Measurements from ENCODE around the gene ACAA1.

The ACAA1 gene

GRCh38 chr3:38124324-38125122, 12.4 kb downstream of the ACAA1 start:
- H3K36me3 ChIP-seq (ENCODE audit: insufficient read depth), result no peaks in the 10 kb centered on the region
- H4K20me1 ChIP-seq (ENCODE audit: insufficient read depth), result no peaks in the 10 kb centered on the region
- H3K27me3 ChIP-seq (ENCODE audit: insufficient read depth, low read depth), result no peaks in the 10 kb centered on the region
- TF ChIP-seq CTCF (conservative IDR thresholded peaks at IDR 0.05; ENCODE audit: low read depth, low read length), result no peak
- H3K9ac ChIP-seq, result no peak overlapping the region
- H2AFZ ChIP-seq (ENCODE audit: low read depth), result no peak overlapping the region
- H3K4me3 ChIP-seq (IDR thresholded peaks at IDR 0.05; ENCODE audit: insufficient read depth, low read depth, low read length), result no peak overlapping the region
- no peaks in the 10 kb centered on the region for H3K79me2 ChIP-seq (ENCODE audit: insufficient read depth, low read depth)
- no peak overlapping the region for H3K4me2 ChIP-seq
- H3K27ac ChIP-seq, result no peak overlapping the region
- H3K4me1 ChIP-seq (ENCODE audit: low read depth, poor library complexity, severe bottlenecking), result no peaks in the 10 kb centered on the region

- Histone ChIP-seq H3K4me3 (IDR thresholded peaks at IDR 0.05; ENCODE audit: insufficient read depth, low read depth, low read length) (no peak overlapping the region), H3K27ac (no peak overlapping the region), H4K20me1 (ENCODE audit: insufficient read depth) (no peaks in the 10 kb centered on the region), H3K27me3 (ENCODE audit: insufficient read depth, low read depth) (no peaks in the 10 kb centered on the region), H3K79me2 (ENCODE audit: insufficient read depth, low read depth) (no peaks in the 10 kb centered on the region), H3K36me3 (ENCODE audit: insufficient read depth) (no peaks in the 10 kb centered on the region), H3K4me1 (ENCODE audit: low read depth, poor library complexity, severe bottlenecking) (no peaks in the 10 kb centered on the region), H3K9ac (no peak overlapping the region), H2AFZ (ENCODE audit: low read depth) (no peak overlapping the region), H3K4me2 (no peak overlapping the region)
- TF ChIP-seq CTCF (conservative IDR thresholded peaks at IDR 0.05; ENCODE audit: low read depth, low read length), result no peak
Measured at GRCh38 chr3:38122712-38123290, 14.1 kb downstream of the ACAA1 start.

- no peak overlapping the region for H3K27ac ChIP-seq
- no peak overlapping the region for H3K9ac ChIP-seq
- H3K36me3 ChIP-seq (ENCODE audit: insufficient read depth), result no peaks in the 10 kb centered on the region
- H3K79me2 ChIP-seq (ENCODE audit: insufficient read depth, low read depth), result no peaks in the 10 kb centered on the region
- H2AFZ ChIP-seq (ENCODE audit: low read depth), result no peak overlapping the region
- no peak overlapping the region for H3K4me2 ChIP-seq
- H3K4me1 ChIP-seq (ENCODE audit: low read depth, poor library complexity, severe bottlenecking), result no peaks in the 10 kb centered on the region
- TF ChIP-seq CTCF (conservative IDR thresholded peaks at IDR 0.05; ENCODE audit: low read depth, low read length), result no peak
- no peaks in the 10 kb centered on the region for H4K20me1 ChIP-seq (ENCODE audit: insufficient read depth)
- no peaks in the 10 kb centered on the region for H3K27me3 ChIP-seq (ENCODE audit: insufficient read depth, low read depth)
- no peak overlapping the region for H3K4me3 ChIP-seq (IDR thresholded peaks at IDR 0.05; ENCODE audit: insufficient read depth, low read depth, low read length)
Measured at GRCh38 chr3:38121832-38122461, 15.0 kb downstream of the ACAA1 start.

- Histone ChIP-seq H3K27ac (no peak overlapping the region), H3K79me2 (ENCODE audit: insufficient read depth, low read depth) (no peaks in the 10 kb centered on the region), H3K36me3 (ENCODE audit: insufficient read depth) (no peaks in the 10 kb centered on the region), H3K4me1 (ENCODE audit: low read depth, poor library complexity, severe bottlenecking) (no peaks in the 10 kb centered on the region), H4K20me1 (ENCODE audit: insufficient read depth) (no peaks in the 10 kb centered on the region), H3K27me3 (ENCODE audit: insufficient read depth, low read depth) (no peaks in the 10 kb centered on the region), H3K4me3 (IDR thresholded peaks at IDR 0.05; ENCODE audit: insufficient read depth, low read depth, low read length) (no peak overlapping the region), H2AFZ (ENCODE audit: low read depth) (no peak overlapping the region), H3K9ac (no peak overlapping the region), H3K4me2 (no peak overlapping the region)
- no peak for TF ChIP-seq CTCF (conservative IDR thresholded peaks at IDR 0.05; ENCODE audit: low read depth, low read length)
Measured at GRCh38 chr3:38121451-38121831, 15.5 kb downstream of the ACAA1 start.

All from KMS-11 (cell line).